Smooth muscle cell (in vitro differentiated cells): ENCODE measurements around the gene HSPA5. TPM values are rescaled to one million over a fixed set of nuclear protein-coding genes. Genes with fewer than 3 reads are reported as not detected.

ENCODE experiments used
- DNase-seq: peaks from one replicate; lab custom pipeline; 2025; ENCODE audit not compliant: unreplicated experiment; lab: John Stamatoyannopoulos, UW
- H2AFZ ChIP-seq: fragments of 200-600 bp; sonication (generic); 2 replicates; pipeline ENCODE4 v1.6.0; 2016; ENCODE audit warnings: antibody characterized with exemption, low read depth, mild to moderate bottlenecking
- H3F3A ChIP-seq: fragments of 200-600 bp; sonication (generic); 2 replicates; pipeline ENCODE4 v1.6.0; 2017; ENCODE audit warnings: antibody characterized with exemption, low read depth
- H3K27ac ChIP-seq: fragments of 200-600 bp; sonication (generic); 2 replicates; pipeline ENCODE4 v1.5.1; 2016; ENCODE audit warnings: low read depth, mild to moderate bottlenecking
- H3K27me3 ChIP-seq: fragments of 200-600 bp; sonication (generic); 2 replicates; pipeline ENCODE4 v1.6.1; 2016; ENCODE audit warnings: low read depth, mild to moderate bottlenecking
- H3K36me3 ChIP-seq: fragments of 200-600 bp; sonication (generic); 2 replicates; pipeline ENCODE4 v1.5.1; 2016; ENCODE audit warnings: low read depth
- H3K4me1 ChIP-seq: fragments of 200-600 bp; sonication (generic); 2 replicates; pipeline ENCODE4 v1.5.1; 2016; ENCODE audit warnings: low read depth
- H3K4me2 ChIP-seq: fragments of 200-600 bp; sonication (generic); 2 replicates; pipeline ENCODE4 v1.6.0; 2016; ENCODE audit warnings: mild to moderate bottlenecking
- H3K4me3 ChIP-seq: fragments of 200-600 bp; sonication (generic); 2 replicates; pipeline ENCODE4 v1.5.1; 2016; ENCODE audit warnings: mild to moderate bottlenecking
- H3K79me2 ChIP-seq: fragments of 200-600 bp; sonication (generic); 2 replicates; pipeline ENCODE4 v1.6.0; 2016; ENCODE audit warnings: low read depth, mild to moderate bottlenecking
- H3K9ac ChIP-seq: fragments of 200-600 bp; sonication (generic); 2 replicates; pipeline ENCODE4 v1.6.0; 2016; ENCODE audit warnings: low read depth
- H3K9me3 ChIP-seq: fragments of 200-600 bp; sonication (generic); replicated peaks from 2 replicates; pipeline ENCODE4 v1.5.1; 2016; ENCODE audit warnings: low read depth
- H4K20me1 ChIP-seq: fragments of 200-600 bp; sonication (generic); 2 replicates; pipeline ENCODE4 v1.6.0; 2016; ENCODE audit warnings: low read depth
- CTCF ChIP-seq: fragments of 200-600 bp; sonication (generic); IDR thresholded peaks from 2 replicates; pipeline ENCODE4 v1.5.1; 2017; ENCODE audit warnings: borderline replicate concordance, mild to moderate bottlenecking, antibody characterized with exemption; ENCODE audit not compliant: insufficient read depth, poor library complexity, severe bottlenecking
- WGBS: methylation state at CpG from one replicate; pipeline ENCODE4 v1.1.7; 2016; ENCODE audit warnings: low lambda C conversion rate; 5-methylcytosine and 5-hydroxymethylcytosine counted together
- polyA plus RNA-seq: library from polyadenylated mRNA; unstranded; fragments of >200 nt; fragmentation: Nextera tagmentation; extraction: Ambion mirVana; gene quantifications from 2 replicates; pipeline ENCODE4 v1.2.1, GENCODE V29; 2016
- total RNA-seq: library from RNA; depleted of rRNA; stranded (reverse); fragments of >200 nt; gene quantifications from 2 replicates; pipeline ENCODE4 v1.2.3, GENCODE V29; 2014

Gene HSPA5
- total and polyA plus RNA-seq, 2 experiments from 2014 or later: 180 to 605 TPM

- Histone ChIP-seq H3K27me3 (no peaks in the 10 kb centered on the region), H3K9ac (no peak overlapping the region), H3K9me3 (no peaks in the 10 kb centered on the region), H3K79me2 (peaks cover 17% of the 10 kb centered on the region), H3K27ac (no peak overlapping the region), H4K20me1 (peaks cover 11% of the 10 kb centered on the region), H3K4me2 (no peak overlapping the region), H3K4me3 (no peak overlapping the region), H3K4me1 (peaks cover 6% of the 10 kb centered on the region), H3F3A (no peaks in the 10 kb centered on the region), H3K36me3 (no peaks in the 10 kb centered on the region), H2AFZ (no peak overlapping the region)
- WGBS: 95% methylated on average over 6 of the region's 6 CpGs
- TF ChIP-seq CTCF: no peak
- DNase-seq: no peak
Measured at GRCh38 chr9:125258160-125258785, 17.1 kb upstream of the HSPA5 start.

GRCh38 chr9:125255781-125256391, 14.7 kb upstream of the HSPA5 start:
- no peak overlapping the region for H3K27ac ChIP-seq
- H3K4me3 ChIP-seq: no peak overlapping the region
- 59% methylated on average over 2 of the region's 2 CpGs for WGBS
- H3K9ac ChIP-seq: no peak overlapping the region
- TF ChIP-seq CTCF: no peak
- no peaks in the 10 kb centered on the region for H3K4me1 ChIP-seq
- H3K27me3 ChIP-seq: no peaks in the 10 kb centered on the region
- no peaks in the 10 kb centered on the region for H3F3A ChIP-seq
- no peak for DNase-seq
- no peaks in the 10 kb centered on the region for H3K36me3 ChIP-seq
- H3K79me2 ChIP-seq: no peaks in the 10 kb centered on the region
- no peak overlapping the region for H2AFZ ChIP-seq
- no peaks in the 10 kb centered on the region for H4K20me1 ChIP-seq
- H3K9me3 ChIP-seq: no peaks in the 10 kb centered on the region
- H3K4me2 ChIP-seq: no peak overlapping the region

GRCh38 chr9:125254231-125254630, 13.1 kb upstream of the HSPA5 start:
- H3K27me3 ChIP-seq: no peaks in the 10 kb centered on the region
- H3K36me3 ChIP-seq: no peaks in the 10 kb centered on the region
- no peak overlapping the region for H3K4me3 ChIP-seq
- H3F3A ChIP-seq: no peaks in the 10 kb centered on the region
- TF ChIP-seq CTCF: no peak
- H3K4me1 ChIP-seq: no peaks in the 10 kb centered on the region
- DNase-seq: no peak
- H3K9ac ChIP-seq: no peak overlapping the region
- no peaks in the 10 kb centered on the region for H4K20me1 ChIP-seq
- no peak overlapping the region for H3K27ac ChIP-seq
- H3K79me2 ChIP-seq: no peaks in the 10 kb centered on the region
- H3K4me2 ChIP-seq: no peak overlapping the region
- no peak overlapping the region for H2AFZ ChIP-seq
- no peaks in the 10 kb centered on the region for H3K9me3 ChIP-seq

GRCh38 chr9:125246261-125246667, 5.1 kb upstream of the HSPA5 start:
- Histone ChIP-seq H3K9ac (no peak overlapping the region), H3K4me3 (no peak overlapping the region)
- DNase-seq: no peak

More at GRCh38 chr9:125246261-125246667, 5.1 kb upstream of the HSPA5 start:
- peaks cover 6% of the 10 kb centered on the region for H3K4me1 ChIP-seq
- no peaks in the 10 kb centered on the region for H3K36me3 ChIP-seq
- H3K27ac ChIP-seq: no peak overlapping the region
- H3K9me3 ChIP-seq: no peaks in the 10 kb centered on the region
- no peaks in the 10 kb centered on the region for H3F3A ChIP-seq
- WGBS: 93% methylated on average over 6 of the region's 6 CpGs
- no peaks in the 10 kb centered on the region for H4K20me1 ChIP-seq
- H3K27me3 ChIP-seq: no peaks in the 10 kb centered on the region
- no peak for TF ChIP-seq CTCF
- H2AFZ ChIP-seq: no peak overlapping the region
- H3K79me2 ChIP-seq: no peaks in the 10 kb centered on the region
- no peak overlapping the region for H3K4me2 ChIP-seq
